Suprapubic skin (tissue), 3 donors: ENCODE measurements around the gene CCZ1.
"Not testable (repeated sequence)": the region's sequence is repeated elsewhere in the genome, so short reads cannot be mapped to it uniquely, and the experiment has no call there.

Source experiments
- CTCF ChIP-seq, 2 donors: fragments of 200-600 bp in 1 of 2; fragments of 450-650 bp in 1 of 2; sonication (generic) in 1 of 2; IDR thresholded peaks; one replicate each; pipeline ENCODE4 v1.5.1; 2016 to 2019; ENCODE audit warnings: antibody characterized with exemption in 2 of 2, mild to moderate bottlenecking in 1 of 2, moderate library complexity in 1 of 2
- EP300 ChIP-seq: sonication (generic); formaldehyde crosslinking; IDR thresholded peaks from one replicate; pipeline ENCODE4 v1.6.1; 2017; ENCODE audit warnings: antibody characterized with exemption

- TF ChIP-seq EP300; CTCF (IDR thresholded peaks at IDR 0.05): not testable (repeated sequence)
Measured at GRCh38 chr7:5924630-5925029, 26.1 kb downstream of the CCZ1 start.
